HG03095 (cell line): ENCODE measurements around the gene NEDD4L.

Experiments
- ATAC-seq: cut with Tn5 transposase; IDR thresholded peaks from one replicate; pipeline ENCODE4 v1.9.1; 2021; ENCODE audit warnings: moderate library complexity; ENCODE audit not compliant: unreplicated experiment

The NEDD4L gene

GRCh38 chr18:58309610-58310239 is 265.7 kb downstream of the NEDD4L start:
- ATAC-seq, result no peak

GRCh38 chr18:58310517-58310916 is 266.5 kb downstream of the NEDD4L start:
- ATAC-seq, result no peak

GRCh38 chr18:58311390-58311789 is 267.4 kb downstream of the NEDD4L start:
- no peak for ATAC-seq

- ATAC-seq, result no peak
Measured at GRCh38 chr18:58313491-58314032, 269.5 kb downstream of the NEDD4L start.

GRCh38 chr18:58314284-58314683 is 270.3 kb downstream of the NEDD4L start:
- ATAC-seq, result no peak

- no peak for ATAC-seq
Measured at GRCh38 chr18:58315041-58315440, 271.0 kb downstream of the NEDD4L start.

- ATAC-seq, result no peak
Measured at GRCh38 chr18:58315739-58316215, 271.8 kb downstream of the NEDD4L start.

GRCh38 chr18:58316396-58317342 is 272.6 kb downstream of the NEDD4L start:
- ATAC-seq, result no peak

GRCh38 chr18:58319719-58320118 is 275.7 kb downstream of the NEDD4L start:
- ATAC-seq, result no peak

- ATAC-seq, result no peak
Measured at GRCh38 chr18:58320907-58321561, 277.0 kb downstream of the NEDD4L start.

- peak; percentile 81 for ATAC-seq
Measured at GRCh38 chr18:58321986-58322385, 278.0 kb downstream of the NEDD4L start.

GRCh38 chr18:58322464-58322863 is 278.4 kb downstream of the NEDD4L start:
- ATAC-seq, result no peak

GRCh38 chr18:58323866-58324762 is 280.1 kb downstream of the NEDD4L start:
- ATAC-seq, result no peak

GRCh38 chr18:58324824-58325480 is 280.9 kb downstream of the NEDD4L start:
- ATAC-seq, result no peak

GRCh38 chr18:58325494-58325893 is 281.5 kb downstream of the NEDD4L start:
- no peak for ATAC-seq

- no peak for ATAC-seq
Measured at GRCh38 chr18:58334061-58334460, 290.0 kb downstream of the NEDD4L start.

GRCh38 chr18:58335223-58335622 is 291.2 kb downstream of the NEDD4L start:
- no peak for ATAC-seq

- ATAC-seq, result no peak
Measured at GRCh38 chr18:58335821-58336220, 291.8 kb downstream of the NEDD4L start.

- no peak for ATAC-seq
Measured at GRCh38 chr18:58336605-58337004, 292.6 kb downstream of the NEDD4L start.

- ATAC-seq, result no peak
Measured at GRCh38 chr18:58337285-58337684, 293.3 kb downstream of the NEDD4L start.
